ENCODE results near the gene PTPRG.

Gene PTPRG

DNA sequence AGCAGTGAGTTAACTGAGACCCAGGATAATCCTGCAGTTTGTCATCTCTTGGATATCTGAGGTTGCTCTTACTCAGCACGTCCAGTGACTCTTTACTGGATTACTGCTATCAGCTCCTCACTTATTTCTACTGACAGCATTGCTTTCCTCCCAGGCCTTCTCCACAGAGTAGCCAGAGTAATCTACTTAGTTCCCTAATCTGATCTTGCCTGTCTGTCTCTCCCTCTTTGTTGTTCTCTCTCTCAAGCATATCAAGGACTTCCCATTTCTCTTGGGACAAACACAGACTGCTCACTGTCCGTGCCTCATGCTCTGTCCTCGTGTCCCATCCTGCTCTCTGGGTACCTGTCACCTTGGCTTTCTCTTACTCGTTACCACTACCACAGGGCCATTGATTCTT lies 435.7 kb downstream of the PTPRG start:
- Histone ChIP-seq H3K27me3 (ENCODE audit: insufficient read depth, poor library complexity, severe bottlenecking) (no peaks in the 10 kb centered on the region), H3K27ac (ENCODE audit: poor library complexity, severe bottlenecking) (no peak overlapping the region), H3K4me1 (ENCODE audit: insufficient read depth, poor library complexity, severe bottlenecking) (no peaks in the 10 kb centered on the region), H3K4me3 (ENCODE audit: severe bottlenecking) (no peak overlapping the region), H3K9me3 (ENCODE audit: severe bottlenecking) (no peaks in the 10 kb centered on the region), H3K36me3 (ENCODE audit: low read depth) (no peaks in the 10 kb centered on the region)
- DNase-seq (ENCODE audit: low spot score) (no peak), ATAC-seq (ENCODE audit: low read depth) (0 out of 3 replicates have a peak, but pooled peaks have one; percentile 27)
- TF ChIP-seq, protein P1, sequence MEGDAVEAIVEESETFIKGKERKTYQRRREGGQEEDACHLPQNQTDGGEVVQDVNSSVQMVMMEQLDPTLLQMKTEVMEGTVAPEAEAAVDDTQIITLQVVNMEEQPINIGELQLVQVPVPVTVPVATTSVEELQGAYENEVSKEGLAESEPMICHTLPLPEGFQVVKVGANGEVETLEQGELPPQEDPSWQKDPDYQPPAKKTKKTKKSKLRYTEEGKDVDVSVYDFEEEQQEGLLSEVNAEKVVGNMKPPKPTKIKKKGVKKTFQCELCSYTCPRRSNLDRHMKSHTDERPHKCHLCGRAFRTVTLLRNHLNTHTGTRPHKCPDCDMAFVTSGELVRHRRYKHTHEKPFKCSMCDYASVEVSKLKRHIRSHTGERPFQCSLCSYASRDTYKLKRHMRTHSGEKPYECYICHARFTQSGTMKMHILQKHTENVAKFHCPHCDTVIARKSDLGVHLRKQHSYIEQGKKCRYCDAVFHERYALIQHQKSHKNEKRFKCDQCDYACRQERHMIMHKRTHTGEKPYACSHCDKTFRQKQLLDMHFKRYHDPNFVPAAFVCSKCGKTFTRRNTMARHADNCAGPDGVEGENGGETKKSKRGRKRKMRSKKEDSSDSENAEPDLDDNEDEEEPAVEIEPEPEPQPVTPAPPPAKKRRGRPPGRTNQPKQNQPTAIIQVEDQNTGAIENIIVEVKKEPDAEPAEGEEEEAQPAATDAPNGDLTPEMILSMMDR (IDR thresholded peaks at IDR 0.05; ENCODE audit: poor library complexity, severe bottlenecking) = no peak

DNA sequence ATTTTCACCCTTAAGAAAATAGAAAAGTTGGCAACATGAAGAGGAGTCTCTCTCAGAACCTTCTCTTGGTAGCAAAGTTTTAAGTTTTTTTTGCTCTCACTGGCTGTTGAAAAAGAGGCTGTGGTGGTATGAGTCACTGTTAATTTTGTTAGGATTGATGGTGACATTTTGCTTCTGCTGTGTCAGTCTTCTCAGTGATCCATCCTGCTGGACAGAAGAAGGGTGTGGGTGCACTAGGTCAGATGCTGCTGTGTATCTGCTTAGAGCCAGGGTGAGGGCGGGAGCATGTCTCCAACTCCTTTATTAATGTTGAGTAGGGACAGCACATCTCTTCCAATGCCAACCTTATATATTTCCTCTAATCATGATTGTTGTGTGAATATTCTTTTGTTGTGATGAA lies 442.5 kb downstream of the PTPRG start:
- no peaks in the 10 kb centered on the region for H3K36me3 ChIP-seq (ENCODE audit: low read depth)
- ATAC-seq (ENCODE audit: low read depth) = no peak

DNA sequence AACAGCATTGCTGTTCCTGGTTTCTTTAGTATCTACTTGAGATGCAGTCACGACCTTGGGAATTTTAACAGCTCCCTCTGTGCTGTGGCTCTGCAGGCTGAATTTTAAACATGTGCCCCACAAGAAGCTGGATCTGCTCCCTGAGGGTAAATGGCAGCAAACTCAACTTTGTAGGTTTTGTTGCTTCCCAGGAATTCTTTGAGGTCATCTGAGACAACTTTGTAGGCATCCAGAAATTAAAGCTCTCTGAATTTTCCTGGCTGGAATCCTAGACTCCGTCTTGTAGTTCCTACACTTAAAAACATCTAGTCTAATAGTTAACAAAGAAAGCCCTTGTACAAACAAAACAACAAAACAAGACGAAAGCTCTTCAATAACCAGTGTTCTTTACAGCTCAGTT lies 445.7 kb downstream of the PTPRG start:
- no peaks in the 10 kb centered on the region for H3K36me3 ChIP-seq (ENCODE audit: low read depth)
- DNase-seq (ENCODE audit: low spot score) (no peak), ATAC-seq (ENCODE audit: low read depth) (no peak)
- H3K4me3 ChIP-seq (ENCODE audit: severe bottlenecking) = no peak overlapping the region
- TF ChIP-seq, protein P1 (IDR thresholded peaks at IDR 0.05; ENCODE audit: poor library complexity, severe bottlenecking) = no peak
- no peaks in the 10 kb centered on the region for H3K27me3 ChIP-seq (ENCODE audit: insufficient read depth, poor library complexity, severe bottlenecking)
- no peaks in the 10 kb centered on the region for H3K4me1 ChIP-seq (ENCODE audit: insufficient read depth, poor library complexity, severe bottlenecking)
- H3K9me3 ChIP-seq (ENCODE audit: severe bottlenecking) = no peaks in the 10 kb centered on the region
- no peak overlapping the region for H3K27ac ChIP-seq (ENCODE audit: poor library complexity, severe bottlenecking)

More for the DNA sequence above, 442.5 kb downstream of the PTPRG start:
- DNase-seq (ENCODE audit: low spot score) = no peak
- H3K27ac ChIP-seq (ENCODE audit: poor library complexity, severe bottlenecking) = no peak overlapping the region
- H3K9me3 ChIP-seq (ENCODE audit: severe bottlenecking) = no peaks in the 10 kb centered on the region
- H3K4me1 ChIP-seq (ENCODE audit: insufficient read depth, poor library complexity, severe bottlenecking) = no peaks in the 10 kb centered on the region
- TF ChIP-seq, protein P1 (IDR thresholded peaks at IDR 0.05; ENCODE audit: poor library complexity, severe bottlenecking) = no peak
- no peaks in the 10 kb centered on the region for H3K27me3 ChIP-seq (ENCODE audit: insufficient read depth, poor library complexity, severe bottlenecking)
- H3K4me3 ChIP-seq (ENCODE audit: severe bottlenecking) = no peak overlapping the region

DNA sequence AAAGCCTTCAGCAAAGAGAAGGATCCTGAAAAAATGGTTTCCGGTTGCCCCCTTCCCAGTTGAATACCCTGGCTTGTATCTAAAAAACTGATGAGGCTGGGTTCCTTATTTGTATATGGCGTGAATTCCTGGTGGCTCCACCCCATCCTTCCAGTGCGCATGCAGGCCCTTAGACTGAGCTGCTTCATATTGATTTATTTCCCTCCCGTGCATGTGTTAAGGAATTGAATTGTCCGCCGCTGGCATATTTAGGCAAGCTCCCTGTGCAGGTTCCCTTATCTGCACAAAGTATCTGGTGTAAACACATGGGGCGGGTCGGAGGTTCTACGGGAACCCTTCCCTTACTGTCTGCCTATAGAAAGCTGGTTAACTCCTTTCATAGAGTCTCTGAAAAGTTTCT lies 449.6 kb downstream of the PTPRG start:
- TF ChIP-seq, protein P1 (IDR thresholded peaks at IDR 0.05; ENCODE audit: poor library complexity, severe bottlenecking) = no peak
- no peak for ATAC-seq (ENCODE audit: low read depth)
- no peaks in the 10 kb centered on the region for H3K9me3 ChIP-seq (ENCODE audit: severe bottlenecking)

DNA sequence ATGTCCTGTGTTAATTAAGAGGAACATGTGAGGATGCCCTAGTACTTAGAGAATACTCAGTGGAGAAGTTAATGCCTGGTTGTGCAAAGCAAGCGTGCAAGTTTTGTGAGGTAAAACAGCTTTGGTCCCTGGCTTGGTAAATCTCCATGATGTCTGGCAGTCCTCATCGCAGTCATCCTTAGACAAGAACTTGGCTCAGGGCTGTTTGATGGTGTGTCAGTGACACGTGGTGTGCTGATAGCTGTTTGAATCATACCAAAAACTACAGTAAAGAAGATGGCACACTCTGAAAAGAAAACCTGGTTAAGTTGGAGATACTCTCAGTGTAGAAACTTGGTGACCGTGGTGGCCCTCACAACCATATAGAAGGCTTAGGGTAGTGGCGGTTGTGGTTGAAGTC lies 450.3 kb downstream of the PTPRG start:
- Histone ChIP-seq H3K4me1 (ENCODE audit: insufficient read depth, poor library complexity, severe bottlenecking) (no peaks in the 10 kb centered on the region), H3K4me3 (ENCODE audit: severe bottlenecking) (no peak overlapping the region), H3K27ac (ENCODE audit: poor library complexity, severe bottlenecking) (no peak overlapping the region), H3K36me3 (ENCODE audit: low read depth) (no peaks in the 10 kb centered on the region), H3K9me3 (ENCODE audit: severe bottlenecking) (no peaks in the 10 kb centered on the region), H3K27me3 (ENCODE audit: insufficient read depth, poor library complexity, severe bottlenecking) (no peaks in the 10 kb centered on the region)
- ATAC-seq (ENCODE audit: low read depth) (0 out of 3 replicates have a peak, but pooled peaks have one; percentile 35), DNase-seq (ENCODE audit: low spot score) (no peak)
- TF ChIP-seq, protein P1 (IDR thresholded peaks at IDR 0.05; ENCODE audit: poor library complexity, severe bottlenecking) = no peak

More for the DNA sequence above, 449.6 kb downstream of the PTPRG start:
- Histone ChIP-seq H3K4me3 (ENCODE audit: severe bottlenecking) (no peak overlapping the region), H3K27ac (ENCODE audit: poor library complexity, severe bottlenecking) (no peak overlapping the region), H3K27me3 (ENCODE audit: insufficient read depth, poor library complexity, severe bottlenecking) (no peaks in the 10 kb centered on the region), H3K4me1 (ENCODE audit: insufficient read depth, poor library complexity, severe bottlenecking) (no peaks in the 10 kb centered on the region), H3K36me3 (ENCODE audit: low read depth) (no peaks in the 10 kb centered on the region)
- DNase-seq (ENCODE audit: low spot score) = no peak

Data from RWPE2 (cell line).